Neural cell (in vitro differentiated cells): ENCODE data around the gene ABCB7. TPM values are rescaled to one million over a fixed set of nuclear protein-coding genes. Genes with fewer than 3 reads are reported as not detected.
A peak's percentile ranks its signal among the peaks of the same experiment; 100 is the strongest.
"Not testable (repeated sequence)": the region's sequence is repeated elsewhere in the genome, so short reads cannot be mapped to it uniquely, and the experiment has no call there.

Source experiments
- H2AFZ ChIP-seq: fragments of 200-600, 300-800 bp; sonication (generic), shearing (Covaris generic); 2 replicates; pipeline ENCODE4 v1.6.0; 2014; ENCODE audit warnings: low read depth, mild to moderate bottlenecking, antibody characterized with exemption, low read length, moderate library complexity
- H3F3A ChIP-seq: fragments of 200-600 bp; shearing (Covaris generic); 2 replicates; pipeline ENCODE4 v1.6.1; 2016; ENCODE audit warnings: mild to moderate bottlenecking, moderate library complexity, mixed read lengths, antibody characterized with exemption, low read length; ENCODE audit not compliant: insufficient read depth, poor library complexity, severe bottlenecking
- H3K27ac ChIP-seq: fragments of 200-600, 300-800 bp; sonication (generic), shearing (Covaris generic); 2 replicates; pipeline ENCODE4 v1.5.1; 2014; ENCODE audit warnings: mild to moderate bottlenecking, low read length, moderate library complexity
- H3K27me3 ChIP-seq: fragments of 300-800, 200-600 bp; sonication (generic), shearing (Covaris generic); 2 replicates; pipeline ENCODE4 v1.6.0; 2014; ENCODE audit warnings: mild to moderate bottlenecking, low read depth, low read length, moderate library complexity; ENCODE audit not compliant: insufficient read depth
- H3K36me3 ChIP-seq: fragments of 300-800, 200-600 bp; sonication (generic), shearing (Covaris generic); 2 replicates; pipeline ENCODE4 v1.5.1; 2014; ENCODE audit warnings: mild to moderate bottlenecking, antibody characterized with exemption, low read length, moderate library complexity; ENCODE audit not compliant: insufficient read depth
- H3K4me2 ChIP-seq: fragments of 300-800, 200-600 bp; sonication (generic), shearing (Covaris generic); 2 replicates; pipeline ENCODE4 v1.6.0; 2014; ENCODE audit warnings: mild to moderate bottlenecking, low read length
- H3K4me3 ChIP-seq: fragments of 300-800, 200-600 bp; sonication (generic), shearing (Covaris generic); 2 replicates; pipeline ENCODE4 v1.5.1; 2014; ENCODE audit warnings: mild to moderate bottlenecking, low read length, moderate library complexity
- H3K79me2 ChIP-seq: fragments of 200-600 bp; shearing (Covaris generic); replicated peaks from 2 replicates; pipeline ENCODE4 v1.6.0; 2014; ENCODE audit warnings: mild to moderate bottlenecking, low read length, moderate library complexity; ENCODE audit not compliant: insufficient read depth
- H3K9ac ChIP-seq: fragments of 300-800, 200-600 bp; sonication (generic), shearing (Covaris generic); 2 replicates; pipeline ENCODE4 v1.6.1; 2016; ENCODE audit warnings: mild to moderate bottlenecking, low read length, mixed read lengths
- H3K9me2 ChIP-seq: fragments of 200-600 bp; shearing (Covaris generic); 2 replicates; pipeline ENCODE4 v1.6.1; 2016; ENCODE audit warnings: mild to moderate bottlenecking, low read length, mixed read lengths; ENCODE audit not compliant: insufficient read depth
- H3K9me3 ChIP-seq: fragments of 200-600, 300-800 bp; sonication (generic), shearing (Covaris generic); 2 replicates; pipeline ENCODE4 v1.6.1; 2016; ENCODE audit warnings: mild to moderate bottlenecking, mixed run types, low read length, moderate library complexity, mixed read lengths
- H4K20me1 ChIP-seq: fragments of 200-600 bp; shearing (Covaris generic); 2 replicates; pipeline ENCODE4 v1.6.1; 2016; ENCODE audit warnings: mild to moderate bottlenecking, mixed run types; ENCODE audit not compliant: insufficient read depth
- CTCF ChIP-seq: fragments of 450-650 bp; IDR thresholded peaks from 2 replicates; pipeline ENCODE4 v1.5.1; 2014; ENCODE audit warnings: antibody characterized with exemption, mild to moderate bottlenecking, moderate library complexity; ENCODE audit not compliant: poor library complexity, severe bottlenecking
- EP300 ChIP-seq: fragments of 450-650 bp; conservative IDR thresholded peaks from 2 replicates; pipeline ENCODE4 v1.6.1; 2014; ENCODE audit warnings: antibody characterized with exemption, mild to moderate bottlenecking, moderate library complexity; ENCODE audit not compliant: poor library complexity, severe bottlenecking
- EZH2 ChIP-seq: fragments of 200-600, 300-800 bp; shearing (Covaris generic), sonication (generic); IDR thresholded peaks from 2 replicates; pipeline ENCODE4 v1.6.1; 2014; ENCODE audit warnings: antibody characterized with exemption, low read length, borderline replicate concordance, mild to moderate bottlenecking; ENCODE audit not compliant: insufficient read depth, poor library complexity, severe bottlenecking
- MXI1 ChIP-seq: fragments of 450-650 bp; conservative IDR thresholded peaks from 2 replicates; pipeline ENCODE4 v1.6.1; 2014; ENCODE audit warnings: antibody characterized with exemption, mild to moderate bottlenecking; ENCODE audit not compliant: poor library complexity, severe bottlenecking
- POLR2AphosphoS5 ChIP-seq: IDR thresholded peaks from 2 replicates; pipeline ENCODE4 v1.6.1; 2012
- RAD21 ChIP-seq: fragments of 450-650 bp; conservative IDR thresholded peaks from 2 replicates; pipeline ENCODE4 v1.6.1; 2014; ENCODE audit warnings: antibody characterized with exemption, mild to moderate bottlenecking, moderate library complexity
- REST ChIP-seq: IDR thresholded peaks from 2 replicates; pipeline ENCODE4 v1.6.1; 2012; ENCODE audit warnings: borderline replicate concordance
- SMC3 ChIP-seq: fragments of 450-650 bp; conservative IDR thresholded peaks from 2 replicates; pipeline ENCODE4 v1.6.1; 2014; ENCODE audit warnings: antibody characterized with exemption, mild to moderate bottlenecking, moderate library complexity; ENCODE audit not compliant: poor library complexity
- TAF1 ChIP-seq: IDR thresholded peaks from 2 replicates; pipeline ENCODE4 v1.6.1; 2012; ENCODE audit warnings: low read depth
- polyA minus RNA-seq: library from RNA; depleted of rRNA, polyadenylated mRNA; stranded (reverse); fragments of >200 nt; gene quantifications from 2 replicates; pipeline ENCODE4 v1.2.3, GENCODE V29; 2014
- polyA plus RNA-seq: library from polyadenylated mRNA; depleted of rRNA; stranded (reverse); fragments of >200 nt; gene quantifications from 2 replicates; pipeline ENCODE4 v1.2.3, GENCODE V29; 2014

The ABCB7 gene
- polyA plus RNA-seq (15.1 and 25.1 TPM in 2 replicates), polyA minus RNA-seq (50.6 and 61.4 TPM in 2 replicates)

- peak within 1 kb of the TSS; percentile 77 for H3K27ac ChIP-seq
- peak within 1 kb of the TSS; percentile 76 for H3K4me2 ChIP-seq
- H3K79me2 ChIP-seq = peaks cover 11% of the 10 kb centered on the region
- peak within 1 kb of the TSS; percentile 77 for H3K9ac ChIP-seq
- peak within 1 kb of the TSS; percentile 93 for H2AFZ ChIP-seq
- no peaks in the 10 kb centered on the region for H3F3A ChIP-seq
- no peaks in the 10 kb centered on the region for H3K27me3 ChIP-seq
- no peaks in the 10 kb centered on the region for H3K9me2 ChIP-seq
- H3K36me3 ChIP-seq = no peaks in the 10 kb centered on the region
- peak within 1 kb of the TSS; percentile 75 for H3K4me3 ChIP-seq
- TF ChIP-seq RAD21 (peak; percentile 50), REST (peak; percentile 39), TAF1 (no peak), EP300 (no peak), EZH2 (no peak), MXI1 (peak; percentile 67), SMC3 (no peak), CTCF (peak; percentile 51), POLR2AphosphoS5 (peak; percentile 61)
- H4K20me1 ChIP-seq = no peaks in the 10 kb centered on the region
- no peaks in the 10 kb centered on the region for H3K9me3 ChIP-seq
Observed at GRCh38 chrX:75155827-75156525, at the start of gene ABCB7. ABCB7 (minus strand) TSS chrX:75156283; CDS start chrX:75156272, 11 bp downstream.

GRCh38 chrX:75188415-75189206 lies 32.5 kb upstream of the ABCB7 start:
- H3K79me2 ChIP-seq, H3K4me3 ChIP-seq, H4K20me1 ChIP-seq, H2AFZ ChIP-seq, H3K9me3 ChIP-seq, H3K4me2 ChIP-seq, H3K27me3 ChIP-seq, H3K27ac ChIP-seq, H3K9me2 ChIP-seq, H3K9ac ChIP-seq, H3K36me3 ChIP-seq, H3F3A ChIP-seq: not testable (repeated sequence)
